Measurements from ENCODE around the gene RAB43.

GRCh38 chr3:129107793-129108192 lies 13.8 kb downstream of the RAB43 start:
- TF ChIP-seq CTCF (conservative IDR thresholded peaks at IDR 0.05; ENCODE audit: low read depth, low read length) (no peak), EZH2 (IDR thresholded peaks at IDR 0.05; ENCODE audit: low read length, unreplicated experiment) (no peak)

All from PC-3 (cell line).